GM20000 (cell line): ENCODE measurements around the gene SLC22A23.

Source experiments
- DNase-seq: peaks from one replicate; pipeline ENCODE4 v3.0.0; 2012; ENCODE audit warnings: low spot score
- CTCF ChIP-seq: IDR thresholded peaks from 2 replicates; pipeline ENCODE4 v1.5.1; 2012; ENCODE audit warnings: mild to moderate bottlenecking, control low read depth; ENCODE audit errors: extremely low read depth, missing control alignments

SLC22A23 gene

GRCh38 chr6:3293271-3294155 lies 163.3 kb downstream of the SLC22A23 start:
- no peak for DNase-seq
- no peak for TF ChIP-seq CTCF

GRCh38 chr6:3292431-3293197 lies 164.2 kb downstream of the SLC22A23 start:
- no peak for DNase-seq
- no peak for TF ChIP-seq CTCF

GRCh38 chr6:3291987-3292386 lies 164.9 kb downstream of the SLC22A23 start:
- no peak for TF ChIP-seq CTCF
- DNase-seq = no peak

GRCh38 chr6:3291346-3291745 lies 165.5 kb downstream of the SLC22A23 start:
- TF ChIP-seq CTCF = no peak
- no peak for DNase-seq

GRCh38 chr6:3290931-3291211 lies 166.0 kb downstream of the SLC22A23 start:
- TF ChIP-seq CTCF = no peak
- DNase-seq = no peak

GRCh38 chr6:3290149-3290930 lies 166.5 kb downstream of the SLC22A23 start:
- no peak for TF ChIP-seq CTCF

GRCh38 chr6:3289664-3290055 lies 167.2 kb downstream of the SLC22A23 start:
- TF ChIP-seq CTCF = no peak

More at GRCh38 chr6:3290149-3290930, 166.5 kb downstream of the SLC22A23 start:
- DNase-seq = no peak

More at GRCh38 chr6:3289664-3290055, 167.2 kb downstream of the SLC22A23 start:
- DNase-seq = no peak
